Uterus (tissue), 2 donors: ENCODE data around the gene TFEB.

Experiments used
- CTCF ChIP-seq, 4 experiments: fragments of 200-600 bp in 2 of 4; fragments of 450-650 bp in 2 of 4; sonication (generic) in 2 of 4; IDR thresholded peaks; one replicate each; pipeline ENCODE4 v1.5.1; 2016 to 2019; ENCODE audit warnings: antibody characterized with exemption in 4 of 4, mild to moderate bottlenecking in 2 of 4, moderate library complexity in 1 of 4
- POLR2A ChIP-seq, 2 donors: fragments of 450-650 bp; IDR thresholded peaks; one replicate each; pipeline ENCODE4 v1.6.1; 2016; ENCODE audit warnings: antibody characterized with exemption in 2 of 2, mild to moderate bottlenecking in 1 of 2, moderate library complexity in 1 of 2

GRCh38 chr6:41634657-41635056, 100.8 kb downstream of the TFEB start:
- TF ChIP-seq CTCF (IDR thresholded peaks at IDR 0.05) (no peak), POLR2A (IDR thresholded peaks at IDR 0.05) (no peak)
